Colonic mucosa (tissue), 4 donors: ENCODE results near the gene NKTR. TPM values are rescaled to one million over a fixed set of nuclear protein-coding genes. Genes with fewer than 3 reads are reported as not detected.

Experiments used
- DNase-seq: peaks from one replicate; pipeline ENCODE4 v3.0.0-alpha.2; 2020
- H3K27ac ChIP-seq: fragments of 200-600 bp; one replicate; pipeline ENCODE4 v1.8.0; 2021
- H3K27me3 ChIP-seq: fragments of 200-600 bp; one replicate; pipeline ENCODE4 v1.8.0; 2021
- H3K36me3 ChIP-seq: fragments of 200-600 bp; one replicate; pipeline ENCODE4 v1.8.0; 2021
- H3K4me1 ChIP-seq: fragments of 200-600 bp; one replicate; pipeline ENCODE4 v1.8.0; 2021; ENCODE audit warnings: mild to moderate bottlenecking
- H3K4me3 ChIP-seq: fragments of 200-600 bp; one replicate; pipeline ENCODE4 v1.8.0; 2021
- H3K9ac ChIP-seq, 2 donors: one replicate each; pipeline ENCODE4 v1.7.0; 2013; ENCODE audit warnings: control low read depth in 2 of 2, low read depth in 2 of 2, low read length in 2 of 2
- H3K9me3 ChIP-seq: fragments of 200-600 bp; one replicate; pipeline ENCODE4 v1.8.0; 2021
- intact Hi-C: fragments of 100-400 bp; cut with DNase I; formaldehyde crosslinking; loops from one replicate; pipeline ENCODE4 v1.14.1; 2022
- total RNA-seq, 2 donors: library from RNA; stranded (reverse); fragmentation: NEBNext Ultra II Directional in 1 of 2; extraction: Animal tissue kit (Norgen Biotek cat#: 25700) in 1 of 2; gene quantifications; one replicate each; pipeline ENCODE4 v1.2.1, GENCODE V29; 2021
- TF ChIP-seq, protein P1 (sequence below): fragments of 200-600 bp; IDR thresholded peaks from one replicate; pipeline ENCODE4 v1.8.0; 2022; ENCODE audit warnings: antibody characterized with exemption, mild to moderate bottlenecking
- donor health status: healthy.
- donor health status: DM: no; HTN: no; CAD: no.
- donor health status: DM: no; HTN: no; CAD: no.

The NKTR gene
- total RNA-seq, 2 donors from 2014 or later, result 47.5 to 48.2 TPM

DNA sequence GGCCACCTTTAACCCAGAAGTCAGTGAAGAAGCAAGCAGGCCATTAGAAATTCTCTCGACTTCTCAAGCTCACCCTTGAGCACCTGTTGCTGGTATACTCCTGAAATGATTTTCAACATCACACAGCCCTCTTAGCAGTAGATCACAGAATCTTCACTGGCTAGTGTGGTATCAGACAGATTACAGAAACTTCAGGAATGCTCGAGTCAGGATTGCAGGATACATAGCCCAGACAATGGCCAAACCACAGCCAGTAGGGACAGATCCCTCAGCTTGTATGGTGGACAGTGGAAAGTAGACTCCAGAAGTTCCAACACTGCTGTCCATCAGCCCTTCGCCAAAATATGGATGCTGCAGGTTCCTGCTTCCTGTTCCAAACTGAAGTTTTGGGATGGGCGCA, 80.3 kb downstream of the NKTR start:
- H3K9me3 ChIP-seq, result no peaks in the 10 kb centered on the region
- no peaks in the 10 kb centered on the region for H3K36me3 ChIP-seq
- TF ChIP-seq, protein P1, sequence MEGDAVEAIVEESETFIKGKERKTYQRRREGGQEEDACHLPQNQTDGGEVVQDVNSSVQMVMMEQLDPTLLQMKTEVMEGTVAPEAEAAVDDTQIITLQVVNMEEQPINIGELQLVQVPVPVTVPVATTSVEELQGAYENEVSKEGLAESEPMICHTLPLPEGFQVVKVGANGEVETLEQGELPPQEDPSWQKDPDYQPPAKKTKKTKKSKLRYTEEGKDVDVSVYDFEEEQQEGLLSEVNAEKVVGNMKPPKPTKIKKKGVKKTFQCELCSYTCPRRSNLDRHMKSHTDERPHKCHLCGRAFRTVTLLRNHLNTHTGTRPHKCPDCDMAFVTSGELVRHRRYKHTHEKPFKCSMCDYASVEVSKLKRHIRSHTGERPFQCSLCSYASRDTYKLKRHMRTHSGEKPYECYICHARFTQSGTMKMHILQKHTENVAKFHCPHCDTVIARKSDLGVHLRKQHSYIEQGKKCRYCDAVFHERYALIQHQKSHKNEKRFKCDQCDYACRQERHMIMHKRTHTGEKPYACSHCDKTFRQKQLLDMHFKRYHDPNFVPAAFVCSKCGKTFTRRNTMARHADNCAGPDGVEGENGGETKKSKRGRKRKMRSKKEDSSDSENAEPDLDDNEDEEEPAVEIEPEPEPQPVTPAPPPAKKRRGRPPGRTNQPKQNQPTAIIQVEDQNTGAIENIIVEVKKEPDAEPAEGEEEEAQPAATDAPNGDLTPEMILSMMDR, result no peak
- no peaks in the 10 kb centered on the region for H3K27me3 ChIP-seq
- intact Hi-C loops, result no loop called here
- no peak overlapping the region for H3K4me3 ChIP-seq
- no peaks in the 10 kb centered on the region for H3K4me1 ChIP-seq
- H3K27ac ChIP-seq, result no peak overlapping the region
- H3K9ac ChIP-seq, result no peak overlapping the region
- DNase-seq, result no peak

DNA sequence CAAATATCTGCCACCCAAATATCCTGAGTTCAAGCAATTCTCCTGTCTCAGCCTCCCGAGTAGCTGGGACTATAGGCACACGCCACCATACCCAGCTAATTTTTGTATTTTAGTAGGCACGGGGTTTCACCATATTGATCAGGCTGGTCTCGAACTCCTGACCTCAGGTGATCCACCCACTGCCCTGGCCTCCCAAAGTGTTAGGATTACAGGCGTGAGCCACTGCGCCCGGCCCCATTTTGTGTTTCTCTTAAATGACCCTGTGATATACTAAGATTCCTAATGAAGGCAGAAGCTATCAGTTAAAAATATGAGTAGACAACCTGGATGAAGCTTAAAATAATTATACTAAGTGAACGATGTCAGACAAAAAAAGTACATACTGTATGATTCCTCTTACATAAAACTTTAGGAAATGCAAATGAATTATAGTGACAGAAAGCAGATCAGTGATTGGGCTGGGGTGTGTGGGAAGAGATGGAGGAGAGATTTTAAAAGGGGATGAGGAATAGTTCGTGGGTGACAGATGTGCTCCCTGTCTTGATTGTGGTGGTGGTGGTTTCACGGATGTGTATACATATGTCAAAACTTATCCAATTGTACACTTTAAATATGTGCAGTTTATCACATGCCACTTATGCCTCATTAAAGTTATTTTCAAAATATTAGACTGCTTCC, 81.0 kb downstream of the NKTR start:
- TF ChIP-seq, protein P1, result no peak
- intact Hi-C loops, result no loop called here
- DNase-seq, result no peak
- no peaks in the 10 kb centered on the region for H3K36me3 ChIP-seq
- no peaks in the 10 kb centered on the region for H3K27me3 ChIP-seq
- no peaks in the 10 kb centered on the region for H3K4me1 ChIP-seq
- no peak overlapping the region for H3K9ac ChIP-seq
- H3K27ac ChIP-seq, result no peak overlapping the region
- no peaks in the 10 kb centered on the region for H3K9me3 ChIP-seq
- no peak overlapping the region for H3K4me3 ChIP-seq

- TF ChIP-seq, protein P1, result no peak
- no peak for DNase-seq
- intact Hi-C loops, result no loop called here
- Histone ChIP-seq H3K4me1 (no peaks in the 10 kb centered on the region), H3K27ac (no peak overlapping the region), H3K36me3 (no peaks in the 10 kb centered on the region), H3K4me3 (no peak overlapping the region), H3K27me3 (no peaks in the 10 kb centered on the region), H3K9ac (no peak overlapping the region), H3K9me3 (no peaks in the 10 kb centered on the region)
Observed at GRCh38 chr3:42682301-42683070, 82.0 kb downstream of the NKTR start.

GRCh38 chr3:42683875-42684598, 83.6 kb downstream of the NKTR start:
- no peaks in the 10 kb centered on the region for H3K4me1 ChIP-seq
- H3K27ac ChIP-seq, result no peak overlapping the region
- DNase-seq, result peak; percentile 65
- H3K36me3 ChIP-seq, result no peaks in the 10 kb centered on the region
- no peaks in the 10 kb centered on the region for H3K9me3 ChIP-seq
- no peak overlapping the region for H3K4me3 ChIP-seq
- H3K9ac ChIP-seq, result no peak overlapping the region
- intact Hi-C loops, result no loop called here
- no peaks in the 10 kb centered on the region for H3K27me3 ChIP-seq
- TF ChIP-seq, protein P1, result no peak

DNA sequence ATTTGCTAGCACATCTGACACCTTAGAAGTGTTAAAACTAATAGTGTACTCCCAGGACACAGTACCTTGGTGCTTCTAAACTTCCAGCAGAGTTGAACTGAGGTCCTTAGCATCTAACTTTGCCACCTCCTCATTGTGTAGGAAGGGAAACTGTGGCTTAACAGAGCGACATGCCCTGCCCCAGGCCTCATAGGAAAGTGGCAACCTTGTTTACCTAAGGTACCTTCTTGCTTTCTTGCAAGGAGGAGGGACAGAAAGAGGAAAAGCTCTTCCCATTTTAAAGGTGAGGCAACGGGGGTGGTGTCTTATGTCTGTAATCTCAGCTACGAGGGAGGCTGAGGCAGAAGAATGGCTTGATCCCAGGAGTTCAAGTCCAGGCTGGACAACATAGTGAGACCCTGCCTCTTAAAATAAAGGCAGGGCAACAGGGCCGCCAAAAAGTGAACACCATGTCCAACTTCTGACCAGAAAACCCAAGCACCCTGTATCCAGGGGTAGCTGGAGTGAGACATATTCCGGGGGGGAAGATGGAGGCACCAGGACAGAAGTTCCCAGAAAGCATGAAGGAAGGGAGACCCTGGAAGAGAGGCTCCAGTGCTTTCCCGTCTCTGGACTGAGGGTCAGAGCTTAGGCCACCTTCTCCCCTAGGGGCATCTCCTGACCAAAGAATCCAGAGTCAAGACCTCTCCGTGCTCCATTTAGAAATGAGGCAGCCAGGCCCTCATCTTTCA, 84.3 kb downstream of the NKTR start:
- intact Hi-C loops, result no loop called here
- no peak for DNase-seq
- no peaks in the 10 kb centered on the region for H3K9me3 ChIP-seq
- H3K36me3 ChIP-seq, result no peaks in the 10 kb centered on the region
- H3K4me3 ChIP-seq, result no peak overlapping the region
- H3K27ac ChIP-seq, result no peak overlapping the region
- H3K9ac ChIP-seq, result no peak overlapping the region
- TF ChIP-seq, protein P1, result no peak
- H3K27me3 ChIP-seq, result no peaks in the 10 kb centered on the region
- H3K4me1 ChIP-seq, result no peaks in the 10 kb centered on the region
